IMR-90 (cell line): ENCODE results near the gene STAM2. TPM values are rescaled to one million over a fixed set of nuclear protein-coding genes. Genes with fewer than 3 reads are reported as not detected.
A peak's percentile ranks its signal among the peaks of the same experiment; 100 is the strongest.

Source experiments
- ATAC-seq: fragments of 200-7000 bp; cut with Tn5 transposase; 2 replicates; pipeline ENCODE4 v1.9.1; 2020; ENCODE audit warnings: low read depth, mild to moderate bottlenecking, moderate library complexity
- BruUV-seq: library from RNA; stranded (reverse); fragments of 400-500 nt; replicated peaks from 2 replicates; lab custom pipeline; 2021; lab: Mats Ljungman, UMichigan
- CTCF ChIA-PET: fragments of 300-600 bp; formaldehyde crosslinking; extraction: SDS; loops from one replicate; lab custom pipeline; 2021; ENCODE audit warnings: antibody characterized with exemption; lab: Yijun Ruan, JAX
- POLR2A ChIA-PET: fragments of 300-600 bp; sonication (Branson Sonifier 250); formaldehyde crosslinking; loops from one replicate; lab custom pipeline; 2022; ENCODE audit warnings: antibody characterized with exemption; ENCODE audit not compliant: unreplicated experiment; lab: Charles Lee
- DNase-seq: peaks from one replicate; pipeline ENCODE4 v3.0.0; 2013
- H2AFZ ChIP-seq: replicated peaks from 2 replicates; pipeline ENCODE3; 2013; ENCODE audit warnings: low read length, mild to moderate bottlenecking; ENCODE audit not compliant: poor library complexity
- H2AK5ac ChIP-seq: 2 replicates; pipeline ENCODE4 v1.6.1; 2013; ENCODE audit warnings: low read depth, low read length, inconsistent platforms
- H2AK9ac ChIP-seq: replicated peaks from 2 replicates; pipeline ENCODE3; 2013; ENCODE audit warnings: mild to moderate bottlenecking, low read depth, low read length, moderate library complexity; ENCODE audit not compliant: poor library complexity
- H2BK120ac ChIP-seq: 2 replicates; pipeline ENCODE4 v1.6.1; 2013; ENCODE audit warnings: low read depth, low read length, inconsistent platforms
- H2BK15ac ChIP-seq: 3 replicates; pipeline ENCODE4 v1.6.1; 2013; ENCODE audit warnings: low read depth, low read length, inconsistent platforms
- H2BK20ac ChIP-seq: 2 replicates; pipeline ENCODE4 v1.6.1; 2013; ENCODE audit warnings: low read depth, mild to moderate bottlenecking, inconsistent platforms, low read length, moderate library complexity
- H2BK5ac ChIP-seq: 2 replicates; pipeline ENCODE4 v1.6.1; 2013; ENCODE audit warnings: mild to moderate bottlenecking, low read depth, low read length, inconsistent platforms; ENCODE audit not compliant: poor library complexity, severe bottlenecking
- H3K14ac ChIP-seq: replicated peaks from 2 replicates; pipeline ENCODE4 v1.6.1; 2013; ENCODE audit warnings: low read depth, low read length, inconsistent platforms
- H3K18ac ChIP-seq: 2 replicates; pipeline ENCODE4 v1.6.1; 2013; ENCODE audit warnings: low read depth, low read length, control low read depth
- H3K23ac ChIP-seq: 2 replicates; pipeline ENCODE4 v1.6.1; 2013; ENCODE audit warnings: low read depth, low read length, inconsistent platforms
- H3K27ac ChIP-seq: 2 replicates; pipeline ENCODE4 v1.5.1; 2013; ENCODE audit warnings: mild to moderate bottlenecking, control low read depth, low read length; ENCODE audit not compliant: insufficient read depth
- H3K27me3 ChIP-seq: 2 replicates; pipeline ENCODE4 v1.6.1; 2013; ENCODE audit warnings: low read length; ENCODE audit not compliant: control insufficient read depth, insufficient read depth
- H3K36me3 ChIP-seq: 2 replicates; pipeline ENCODE4 v1.6.1; 2013; ENCODE audit warnings: low read length, mixed read lengths; ENCODE audit not compliant: control insufficient read depth, insufficient read depth
- H3K4ac ChIP-seq: 2 replicates; pipeline ENCODE4 v1.6.1; 2013; ENCODE audit warnings: low read depth, low read length, inconsistent platforms
- H3K4me1 ChIP-seq: 2 replicates; pipeline ENCODE4 v1.6.1; 2013; ENCODE audit warnings: low read length, mixed read lengths; ENCODE audit not compliant: control insufficient read depth, insufficient read depth
- H3K4me2 ChIP-seq: 2 replicates; pipeline ENCODE4 v1.6.1; 2013; ENCODE audit warnings: low read depth, mild to moderate bottlenecking, control low read depth, low read length, moderate library complexity
- H3K4me3 ChIP-seq: 2 replicates; pipeline ENCODE4 v1.5.1; 2013; ENCODE audit warnings: low read depth, mild to moderate bottlenecking, control low read depth, low read length, moderate library complexity; ENCODE audit not compliant: insufficient read depth
- H3K56ac ChIP-seq: 2 replicates; pipeline ENCODE4 v1.6.1; 2013; ENCODE audit warnings: low read length, inconsistent platforms; ENCODE audit not compliant: insufficient read depth; ENCODE audit errors: extremely low read depth
- H3K79me1 ChIP-seq, 2 experiments: 2 replicates each; pipeline ENCODE4 v1.6.1; 2013; ENCODE audit warnings: low read length in 2 of 2, inconsistent platforms in 1 of 2, low read depth in 1 of 2
- H3K9ac ChIP-seq: 2 replicates; pipeline ENCODE4 v1.6.1; 2013; ENCODE audit warnings: low read depth, low read length, control low read depth
- H3K9me1 ChIP-seq: 2 replicates; pipeline ENCODE4 v1.6.1; 2013; ENCODE audit warnings: low read length, inconsistent platforms; ENCODE audit not compliant: insufficient read depth
- H3K9me3 ChIP-seq: 2 replicates; pipeline ENCODE4 v1.6.1; 2013; ENCODE audit warnings: low read length; ENCODE audit not compliant: control insufficient read depth, insufficient read depth
- H4K20me1 ChIP-seq: 2 replicates; pipeline ENCODE4 v1.6.1; 2013; ENCODE audit warnings: low read length, inconsistent platforms; ENCODE audit not compliant: insufficient read depth
- H4K5ac ChIP-seq: 2 replicates; pipeline ENCODE4 v1.6.1; 2013; ENCODE audit warnings: mild to moderate bottlenecking, low read depth, low read length, control low read depth
- H4K8ac ChIP-seq, 2 experiments: 2 replicates each; pipeline ENCODE4 v1.6.1; 2013; ENCODE audit warnings: low read depth in 2 of 2, low read length in 2 of 2, control low read depth in 1 of 2, inconsistent platforms in 1 of 2
- H4K91ac ChIP-seq: 2 replicates; pipeline ENCODE4 v1.6.1; 2013; ENCODE audit warnings: low read depth, low read length, inconsistent platforms; ENCODE audit not compliant: insufficient read depth
- BHLHE40 ChIP-seq: fragments of 150-350 bp; IDR thresholded peaks from 2 replicates; pipeline ENCODE4 v1.6.1; 2016; ENCODE audit warnings: mild to moderate bottlenecking, low read depth, low read length
- CEBPB ChIP-seq: IDR thresholded peaks from 2 replicates; pipeline ENCODE4 v1.6.1; 2012; ENCODE audit warnings: low read depth, low read length, improper control_type of control experiment
- CHD1 ChIP-seq: IDR thresholded peaks from 2 replicates; pipeline ENCODE4 v1.6.1; 2012; ENCODE audit warnings: low read depth, low read length, improper control_type of control experiment
- FOS ChIP-seq: fragments of 150-350 bp; IDR thresholded peaks from 2 replicates; pipeline ENCODE4 v1.6.1; 2016; ENCODE audit warnings: low read depth, low read length
- MAFK ChIP-seq: IDR thresholded peaks from 2 replicates; pipeline ENCODE4 v1.6.1; 2012; ENCODE audit warnings: low read depth, low read length, improper control_type of control experiment
- MAZ ChIP-seq: IDR thresholded peaks from 2 replicates; pipeline ENCODE4 v1.6.1; 2012; ENCODE audit warnings: low read depth, mild to moderate bottlenecking, low read length, improper control_type of control experiment, moderate library complexity, borderline replicate concordance
- MXI1 ChIP-seq: IDR thresholded peaks from 2 replicates; pipeline ENCODE4 v1.6.1; 2012; ENCODE audit warnings: low read depth, mild to moderate bottlenecking, low read length, moderate library complexity, borderline replicate concordance
- NFE2L2 ChIP-seq: fragments of 150-350 bp; IDR thresholded peaks from 2 replicates; pipeline ENCODE4 v1.6.1; 2016; ENCODE audit warnings: low read depth, mild to moderate bottlenecking, low read length
- POLR2A ChIP-seq: IDR thresholded peaks from 2 replicates; pipeline ENCODE4 v1.6.1; 2012; ENCODE audit warnings: mild to moderate bottlenecking, low read depth, low read length
- RAD21 ChIP-seq: IDR thresholded peaks from 2 replicates; pipeline ENCODE4 v1.6.1; 2012; ENCODE audit warnings: low read length, improper control_type of control experiment
- RCOR1 ChIP-seq: IDR thresholded peaks from 2 replicates; pipeline ENCODE4 v1.6.1; 2012; ENCODE audit warnings: mild to moderate bottlenecking, low read length, improper control_type of control experiment; ENCODE audit not compliant: insufficient replicate concordance
- RFX5 ChIP-seq: IDR thresholded peaks from 2 replicates; pipeline ENCODE4 v1.8.0; 2012; ENCODE audit warnings: low read depth, mild to moderate bottlenecking, low read length, moderate library complexity
- SMC3 ChIP-seq: fragments of 150-350 bp; IDR thresholded peaks from 2 replicates; pipeline ENCODE4 v1.6.1; 2016; ENCODE audit warnings: low read depth, mild to moderate bottlenecking, antibody characterized with exemption, low read length, moderate library complexity
- USF2 ChIP-seq: fragments of 150-350 bp; IDR thresholded peaks from 2 replicates; pipeline ENCODE4 v1.6.1; 2017; ENCODE audit warnings: mild to moderate bottlenecking, antibody characterized with exemption, low read length, low read depth
- WGBS, 2 experiments: methylation state at CpG; one replicate each; pipeline versions ENCODE4 v1.1.5 to v1.1.7; 2013; ENCODE audit warnings: missing lambda C conversion rate in 2 of 2; ENCODE audit not compliant: insufficient read length in 1 of 2; ENCODE audit errors: extremely low coverage in 2 of 2; 5-methylcytosine and 5-hydroxymethylcytosine counted together
- dilution Hi-C: fragments of 300-500 bp; cut with HindIII; formaldehyde crosslinking; loops from one replicate; pipeline ENCODE4 v1.14.3; 2018; ENCODE audit warnings: low sequenced_read_pairs; ENCODE audit not compliant: unreplicated experiment
- in situ Hi-C: fragments of 300-500 bp; cut with MboI; formaldehyde crosslinking; loops from 3 replicates; pipeline ENCODE4 v1.14.3; 2019; ENCODE audit warnings: low sequenced_read_pairs, inconsistent platforms, mixed read lengths
- intact Hi-C: fragments of 100-400 bp; cut with micrococcal nuclease; formaldehyde crosslinking; loops from 2 replicates; pipeline ENCODE4 v1.10.0; 2022
- polyA plus RNA-seq, 3 experiments: library from polyadenylated mRNA; depleted of rRNA; stranded (reverse); fragments of >200 nt; gene quantifications; 2 replicates each; pipeline ENCODE4 v1.2.3, GENCODE V29; 2012; ENCODE audit warnings: low replicate concordance in 1 of 3
- total RNA-seq: library from RNA; depleted of rRNA; stranded (reverse); fragments of >200 nt; gene quantifications from 2 replicates; pipeline ENCODE4 v1.2.3, GENCODE V29; 2012
- TF ChIP-seq, protein P1 (sequence below): conservative IDR thresholded peaks from 2 replicates; pipeline ENCODE4 v1.5.1; 2012; ENCODE audit warnings: mild to moderate bottlenecking, low read depth, low read length, improper control_type of control experiment
- TF ChIP-seq, protein P2 (sequence below): fragments of 150-350 bp; IDR thresholded peaks from 2 replicates; pipeline ENCODE4 v1.6.1; 2016; ENCODE audit warnings: low read depth, mild to moderate bottlenecking, low read length, moderate library complexity, borderline replicate concordance

Gene STAM2
- total and polyA plus RNA-seq, 2 of the 4 experiments (the other 2 are of a cell fraction): 12.5 to 29.2 TPM

DNA sequence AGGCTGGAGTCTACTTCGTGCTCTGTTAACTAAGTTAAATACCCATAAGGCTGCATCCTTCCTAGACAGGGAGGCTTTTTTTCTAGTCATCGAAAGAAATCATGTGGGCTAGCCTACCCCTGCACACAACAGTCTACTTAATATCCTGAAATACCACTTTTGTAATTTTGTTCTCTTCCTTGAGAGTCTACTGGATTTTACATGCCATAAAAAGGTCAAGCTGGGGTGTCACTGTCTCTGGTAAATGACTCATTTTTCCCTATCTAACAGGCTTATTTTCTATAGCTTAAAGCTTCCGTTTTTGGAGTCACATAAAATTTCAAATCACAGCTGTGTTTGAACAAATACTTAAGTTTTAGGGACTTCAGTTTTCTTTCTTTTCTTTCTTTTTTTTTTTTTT is 10.7 kb upstream of the STAM2 start:
- CTCF ChIA-PET: no interaction called here
- in situ Hi-C loops: no loop called here
- H4K5ac ChIP-seq: no peak overlapping the region

More for the DNA sequence above, 10.7 kb upstream of the STAM2 start:
- Histone ChIP-seq H3K9me1 (no peaks in the 10 kb centered on the region), H2AK5ac (no peak overlapping the region), H4K8ac (no peak overlapping the region), H3K4me3 (no peak overlapping the region), H3K4ac (no peak overlapping the region), H2AFZ (no peak overlapping the region), H2AK9ac (no peak overlapping the region), H3K27ac (no peak overlapping the region), H3K4me2 (no peak overlapping the region), H4K20me1 (no peaks in the 10 kb centered on the region), H3K79me1 (no peaks in the 10 kb centered on the region), H2BK5ac (no peak overlapping the region), H3K56ac (no peak overlapping the region), H3K36me3 (no peaks in the 10 kb centered on the region), H3K9me3 (no peaks in the 10 kb centered on the region), H4K91ac (no peak overlapping the region), H2BK120ac (no peak overlapping the region), H2BK15ac (no peak overlapping the region), H3K4me1 (no peaks in the 10 kb centered on the region), H2BK20ac (no peak overlapping the region), H3K9ac (no peak overlapping the region), H3K23ac (no peak overlapping the region), H3K14ac (no peak overlapping the region), H3K27me3 (no peaks in the 10 kb centered on the region; the same call in 1 of the 2 replicates), H3K18ac (no peak overlapping the region)
- BruUV-seq: no TSS peak
- dilution Hi-C loops (loop anchor here (25.0 kb wide), 1 partner anchor 451 kb away; no protein-coding TSS in a partner anchor), intact Hi-C loops (no loop called here)
- no CpG with 5 or more reads among the region's 3 CpGs for WGBS, 2 experiments
- DNase-seq (peak; percentile 16), ATAC-seq (no peak)
- TF ChIP-seq CEBPB (no peak), NFE2L2 (no peak), RCOR1 (no peak), BHLHE40 (no peak), SMC3 (no peak), MXI1 (no peak), RFX5 (no peak), MAFK (no peak), CHD1 (no peak), POLR2A (no peak), USF2 (no peak), RAD21 (no peak), FOS (no peak), MAZ (no peak)
- TF ChIP-seq, protein P1, sequence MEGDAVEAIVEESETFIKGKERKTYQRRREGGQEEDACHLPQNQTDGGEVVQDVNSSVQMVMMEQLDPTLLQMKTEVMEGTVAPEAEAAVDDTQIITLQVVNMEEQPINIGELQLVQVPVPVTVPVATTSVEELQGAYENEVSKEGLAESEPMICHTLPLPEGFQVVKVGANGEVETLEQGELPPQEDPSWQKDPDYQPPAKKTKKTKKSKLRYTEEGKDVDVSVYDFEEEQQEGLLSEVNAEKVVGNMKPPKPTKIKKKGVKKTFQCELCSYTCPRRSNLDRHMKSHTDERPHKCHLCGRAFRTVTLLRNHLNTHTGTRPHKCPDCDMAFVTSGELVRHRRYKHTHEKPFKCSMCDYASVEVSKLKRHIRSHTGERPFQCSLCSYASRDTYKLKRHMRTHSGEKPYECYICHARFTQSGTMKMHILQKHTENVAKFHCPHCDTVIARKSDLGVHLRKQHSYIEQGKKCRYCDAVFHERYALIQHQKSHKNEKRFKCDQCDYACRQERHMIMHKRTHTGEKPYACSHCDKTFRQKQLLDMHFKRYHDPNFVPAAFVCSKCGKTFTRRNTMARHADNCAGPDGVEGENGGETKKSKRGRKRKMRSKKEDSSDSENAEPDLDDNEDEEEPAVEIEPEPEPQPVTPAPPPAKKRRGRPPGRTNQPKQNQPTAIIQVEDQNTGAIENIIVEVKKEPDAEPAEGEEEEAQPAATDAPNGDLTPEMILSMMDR: no peak
- TF ChIP-seq, protein P2, sequence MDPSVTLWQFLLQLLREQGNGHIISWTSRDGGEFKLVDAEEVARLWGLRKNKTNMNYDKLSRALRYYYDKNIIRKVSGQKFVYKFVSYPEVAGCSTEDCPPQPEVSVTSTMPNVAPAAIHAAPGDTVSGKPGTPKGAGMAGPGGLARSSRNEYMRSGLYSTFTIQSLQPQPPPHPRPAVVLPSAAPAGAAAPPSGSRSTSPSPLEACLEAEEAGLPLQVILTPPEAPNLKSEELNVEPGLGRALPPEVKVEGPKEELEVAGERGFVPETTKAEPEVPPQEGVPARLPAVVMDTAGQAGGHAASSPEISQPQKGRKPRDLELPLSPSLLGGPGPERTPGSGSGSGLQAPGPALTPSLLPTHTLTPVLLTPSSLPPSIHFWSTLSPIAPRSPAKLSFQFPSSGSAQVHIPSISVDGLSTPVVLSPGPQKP: no peak
- POLR2A ChIA-PET: no interaction called here
